ENCODE results near the gene BMPR1B. TPM values are rescaled to one million over a fixed set of nuclear protein-coding genes. Genes with fewer than 3 reads are reported as not detected.

Gene BMPR1B
- total RNA-seq, result 6.5 and 9.9 TPM in 2 replicates

GRCh38 chr4:94757192-94758140, at the start of gene BMPR1B:
BMPR1B (plus strand) TSS chr4:94757955; CDS start chr4:95104425, 346,470 bp downstream.

All from nasal cavity respiratory epithelium epithelial cell of viscerocranial mucosa (primary cell).